DND-41 (cell line): ENCODE data around the gene F8.

Experiments used
- CTCF ChIP-seq: IDR thresholded peaks from 2 replicates; pipeline ENCODE4 v1.5.1; 2012; ENCODE audit warnings: borderline replicate concordance, low read length, moderate library complexity, mild to moderate bottlenecking; ENCODE audit not compliant: poor library complexity, severe bottlenecking; ENCODE audit errors: extremely low read depth
- EZH2 ChIP-seq: IDR thresholded peaks from 3 replicates; pipeline ENCODE4 v1.6.1; 2012; ENCODE audit warnings: borderline replicate concordance, low read depth, mild to moderate bottlenecking, moderate library complexity, low read length, inconsistent platforms; ENCODE audit not compliant: severe bottlenecking

- TF ChIP-seq CTCF, result no peak
- no peak for TF ChIP-seq EZH2
Observed at GRCh38 chrX:154900323-154900722, 122.2 kb downstream of the F8 start.
